Upper lobe of left lung (tissue), 4 donors: ENCODE data around the gene CLSTN2.

Experiments used
- CTCF ChIP-seq, 6 experiments: fragments of 450-650 bp in 4 of 6; fragments of 200-600 bp in 2 of 6; sonication (generic) in 2 of 6; IDR thresholded peaks; one replicate each; pipeline ENCODE4 v1.5.1; 2016 to 2019; ENCODE audit warnings: antibody characterized with exemption in 6 of 6
- EP300 ChIP-seq, 4 donors: sonication (generic); formaldehyde crosslinking; IDR thresholded peaks; one replicate each; pipeline ENCODE4 v1.5.1; 2017; ENCODE audit warnings: antibody characterized with exemption in 4 of 4, control low read depth in 2 of 4
- POLR2A ChIP-seq, 4 donors: fragments of 450-650 bp; IDR thresholded peaks; one replicate each; pipeline ENCODE4 v1.5.1; 2016 to 2017; ENCODE audit warnings: antibody characterized with exemption in 4 of 4, mild to moderate bottlenecking in 2 of 4

GRCh38 chr3:140204271-140204984, 269.4 kb downstream of the CLSTN2 start:
- TF ChIP-seq CTCF (IDR thresholded peaks at IDR 0.05) (no peak), EP300 (IDR thresholded peaks at IDR 0.05) (no peak), POLR2A (IDR thresholded peaks at IDR 0.05) (no peak)
